ENCODE measurements around the gene TOR2A.

The TOR2A gene

DNA sequence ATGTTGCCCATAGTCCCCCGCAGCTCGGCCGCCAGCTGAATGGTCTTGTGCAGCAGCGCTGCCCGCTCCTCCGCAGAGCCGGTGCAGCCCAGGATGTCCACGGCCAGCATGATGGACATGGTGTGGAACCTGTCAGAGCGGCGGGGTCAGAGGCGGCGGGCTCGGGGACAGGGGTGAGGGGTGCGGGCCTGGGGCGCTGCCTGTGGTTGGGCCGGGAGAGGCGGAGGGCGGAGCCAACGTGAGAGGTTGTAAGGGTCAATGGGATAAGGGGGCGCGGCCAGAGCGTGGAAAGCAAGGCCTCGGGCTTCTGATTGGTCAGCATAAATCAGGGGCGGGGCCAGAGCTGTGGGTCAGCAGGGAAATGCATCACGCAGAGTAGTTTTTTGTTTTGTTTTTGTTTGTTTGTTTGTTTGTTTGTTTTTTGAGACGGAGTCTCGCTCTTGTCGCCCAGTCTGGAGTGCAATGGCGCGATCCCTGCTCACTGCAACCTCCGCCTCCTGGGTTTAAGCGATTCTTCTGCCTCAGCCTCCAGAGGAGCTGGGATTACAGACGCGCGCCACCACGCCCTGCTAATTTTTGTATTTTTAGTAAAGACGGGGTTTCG is 6.8 kb upstream of the TOR2A start:
- no peak for FAIRE-seq

DNA sequence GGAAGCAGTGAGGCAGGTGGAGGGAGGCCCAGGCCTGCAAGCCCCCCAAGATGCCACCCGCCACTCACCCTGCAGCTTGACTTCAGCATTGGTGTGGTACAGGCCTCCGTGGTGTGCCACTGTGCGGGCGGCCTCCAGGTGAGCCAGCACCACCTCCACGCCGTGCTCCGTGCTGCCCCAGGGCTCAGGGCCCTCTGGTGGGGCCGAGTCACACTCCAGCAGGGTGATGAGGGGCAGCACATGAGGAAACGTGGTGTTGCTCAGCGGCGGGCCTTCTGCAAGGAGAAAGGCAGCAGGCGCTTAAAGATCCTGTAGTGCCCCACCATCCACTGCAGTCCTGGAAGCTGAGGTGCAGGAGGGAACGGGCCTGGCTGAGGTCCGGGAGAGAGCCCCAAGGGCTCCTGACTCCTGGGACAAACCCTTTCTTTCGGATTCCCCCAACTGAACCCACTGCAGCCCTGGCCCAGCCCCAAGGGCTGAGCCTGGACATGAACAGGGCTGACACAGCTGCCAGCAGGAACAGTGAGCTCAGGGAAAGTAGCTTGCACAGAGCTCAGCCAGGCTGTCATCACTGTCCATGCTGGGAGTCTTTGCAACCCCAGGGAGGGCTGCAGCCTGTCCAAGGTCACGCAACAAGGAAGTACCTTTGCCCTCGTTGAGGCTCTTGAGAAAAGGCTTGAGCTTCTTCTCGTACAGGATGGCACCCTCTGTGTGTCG is 4.7 kb upstream of the TOR2A start:
- no peak for FAIRE-seq

DNA sequence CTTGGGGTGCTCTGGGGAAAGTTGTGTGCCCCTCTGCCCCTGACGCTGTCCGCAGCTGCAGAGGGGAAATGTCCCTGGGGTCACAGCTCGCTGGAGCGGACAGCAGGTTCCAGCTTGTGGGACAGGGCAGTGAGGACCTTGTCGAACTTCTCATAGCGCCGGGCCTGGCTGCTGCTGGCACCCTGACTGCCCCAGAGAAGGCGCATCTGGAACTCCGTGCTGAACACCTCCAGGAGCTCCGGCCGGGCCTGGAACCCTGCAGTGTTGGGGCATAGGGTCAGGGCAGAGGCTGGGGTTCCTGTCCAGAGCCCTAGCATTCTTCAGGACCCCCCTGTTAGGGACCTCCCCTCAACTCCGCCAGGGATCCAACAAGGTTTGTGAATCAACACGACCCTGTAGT is 3.6 kb upstream of the TOR2A start:
- no peak for FAIRE-seq

DNA sequence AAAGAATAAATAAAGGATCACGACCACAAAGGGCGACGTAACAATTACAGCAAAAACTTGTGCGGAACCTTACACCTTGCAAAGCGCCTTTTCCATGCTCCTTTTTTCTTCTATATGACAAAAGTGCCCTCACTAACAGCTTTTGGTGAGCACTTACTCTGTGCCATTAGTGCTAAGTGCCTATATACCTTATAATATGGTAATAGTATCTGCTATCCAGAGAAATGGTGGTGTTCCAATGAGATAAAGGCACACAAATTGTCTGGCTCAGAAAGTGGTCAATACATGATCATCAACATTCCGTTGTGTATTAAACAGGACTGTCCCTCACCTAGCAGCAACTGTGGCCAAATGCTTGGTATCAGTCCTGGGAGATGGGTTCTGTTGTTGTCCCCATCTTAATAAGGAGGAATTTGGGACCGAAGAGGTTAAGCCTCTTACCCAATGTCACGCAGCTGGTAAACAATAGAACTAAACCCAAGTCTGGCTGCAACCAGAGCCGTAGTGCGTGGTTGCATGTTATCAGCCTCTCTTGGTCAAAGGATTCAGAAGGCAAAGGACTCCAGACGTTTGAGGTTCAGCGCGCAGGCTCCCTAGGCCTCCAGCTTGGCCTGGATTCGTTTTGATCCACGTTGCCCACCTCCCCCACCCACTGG is 564 bp upstream of the TOR2A start:
- FAIRE-seq = no peak

DNA sequence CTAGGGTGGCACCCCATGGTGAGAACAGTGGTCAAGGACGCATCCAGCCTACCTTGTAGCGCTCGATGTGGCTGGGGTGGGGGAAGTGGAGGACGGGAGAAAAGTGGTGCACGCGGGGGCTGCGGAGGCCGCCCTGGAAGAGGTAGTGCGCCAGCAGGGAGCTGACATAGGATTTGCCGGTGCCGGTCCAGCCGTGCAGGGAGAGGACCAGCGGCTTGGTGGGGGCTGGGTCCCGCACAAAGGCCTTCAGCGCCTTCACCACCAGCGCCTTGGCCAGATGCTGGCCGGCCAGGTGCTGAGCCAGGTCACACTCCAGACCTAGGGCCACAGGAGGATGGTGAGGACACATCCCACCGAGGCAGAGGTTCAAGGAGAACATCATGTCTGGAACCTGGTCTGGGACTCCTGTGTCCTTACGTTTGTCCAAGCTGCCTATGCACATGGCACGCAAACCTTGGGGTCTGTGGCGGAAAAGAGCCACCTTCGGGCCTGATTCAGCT is 797 bp downstream of the TOR2A start:
- no peak for FAIRE-seq

DNA sequence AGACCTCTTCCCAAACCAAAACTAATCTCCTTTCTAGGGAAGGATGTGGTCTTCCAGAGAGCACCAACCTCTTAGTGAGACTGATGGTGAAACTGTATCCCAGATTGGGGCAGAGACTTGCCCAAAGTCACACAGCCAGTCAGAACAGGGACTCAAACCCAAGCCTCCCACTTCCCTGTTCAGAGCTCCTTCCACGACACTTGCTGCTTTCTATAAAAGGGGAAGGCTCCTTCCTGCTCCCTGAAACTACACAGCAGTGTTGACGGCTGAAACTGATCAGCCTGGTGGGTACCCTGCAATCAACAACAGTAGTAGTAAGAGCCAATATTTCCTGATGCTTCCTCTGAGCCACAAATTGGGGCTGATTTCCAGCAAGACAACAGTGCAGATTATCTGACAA is 1.5 kb downstream of the TOR2A start:
- no peak for FAIRE-seq

DNA sequence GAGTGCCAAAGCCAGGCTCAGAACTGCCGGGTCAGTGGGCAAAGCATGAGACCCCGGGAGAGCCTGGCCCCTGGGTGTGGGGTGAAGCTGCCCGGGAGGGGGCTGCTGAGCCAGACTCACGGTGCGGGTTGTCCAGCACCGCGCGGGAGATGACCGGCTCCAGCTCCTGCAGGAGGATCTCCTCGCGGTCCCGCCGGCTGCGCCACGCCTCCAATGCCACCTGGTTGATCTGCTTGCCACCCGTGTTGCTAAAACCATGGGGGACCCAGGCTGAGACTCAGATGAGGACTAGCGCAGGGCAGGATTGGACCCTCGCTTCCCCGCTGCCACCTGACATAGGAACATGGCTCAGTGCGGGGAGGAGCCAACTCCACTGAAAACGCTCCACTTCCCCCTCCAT is 2.6 kb downstream of the TOR2A start:
- no peak for FAIRE-seq

DNA sequence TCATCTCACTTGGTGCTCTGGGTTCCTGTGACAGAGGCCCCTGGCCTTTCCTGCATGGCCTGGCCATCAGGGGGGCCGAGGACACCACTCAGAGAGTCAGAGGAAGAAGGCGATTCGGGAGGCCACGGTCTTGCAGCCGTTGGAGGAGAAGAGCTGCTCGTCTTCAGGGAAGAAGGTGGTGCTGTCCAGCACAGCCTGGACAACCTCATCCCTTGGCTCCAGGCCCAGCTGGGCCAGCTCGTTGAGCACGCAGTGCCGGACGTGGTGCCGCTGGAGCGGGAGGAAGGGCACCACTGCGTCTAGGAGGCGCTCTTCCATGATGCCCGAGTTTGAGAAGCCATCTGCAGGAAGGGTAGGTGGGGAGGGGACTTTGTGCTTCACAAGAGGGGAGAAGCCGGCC is 3.2 kb downstream of the TOR2A start:
- FAIRE-seq = no peak

DNA sequence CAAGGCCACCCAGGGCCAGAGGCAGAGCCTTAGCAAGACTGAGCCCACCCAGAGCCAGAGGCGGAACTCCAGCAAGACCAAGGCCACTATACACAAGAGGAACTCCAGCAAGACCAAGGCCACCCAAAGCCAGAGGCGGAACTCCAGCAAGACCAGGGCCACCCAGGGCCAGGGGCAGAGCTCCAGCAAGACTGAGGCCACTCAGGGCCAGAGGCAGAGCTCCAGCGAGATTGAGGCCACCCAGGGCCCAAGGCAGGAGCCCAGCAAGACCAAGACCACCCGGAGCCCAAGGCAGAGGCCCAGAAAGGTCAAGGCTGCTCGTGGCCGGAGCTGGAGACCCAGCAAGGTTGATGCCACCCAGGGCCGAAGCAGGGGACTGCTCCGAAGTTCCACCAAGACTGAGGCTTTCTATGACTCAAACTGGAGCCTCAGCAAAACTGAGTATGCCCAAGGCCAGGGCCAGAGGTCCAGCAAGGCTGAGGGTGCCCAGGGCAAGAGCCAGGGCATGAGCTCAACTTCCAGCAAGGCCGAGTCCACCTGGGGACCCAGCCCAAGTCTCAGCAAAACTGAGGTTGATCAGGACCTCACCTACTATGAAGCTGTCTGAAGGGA is 4.2 kb downstream of the TOR2A start:
- no peak for FAIRE-seq

DNA sequence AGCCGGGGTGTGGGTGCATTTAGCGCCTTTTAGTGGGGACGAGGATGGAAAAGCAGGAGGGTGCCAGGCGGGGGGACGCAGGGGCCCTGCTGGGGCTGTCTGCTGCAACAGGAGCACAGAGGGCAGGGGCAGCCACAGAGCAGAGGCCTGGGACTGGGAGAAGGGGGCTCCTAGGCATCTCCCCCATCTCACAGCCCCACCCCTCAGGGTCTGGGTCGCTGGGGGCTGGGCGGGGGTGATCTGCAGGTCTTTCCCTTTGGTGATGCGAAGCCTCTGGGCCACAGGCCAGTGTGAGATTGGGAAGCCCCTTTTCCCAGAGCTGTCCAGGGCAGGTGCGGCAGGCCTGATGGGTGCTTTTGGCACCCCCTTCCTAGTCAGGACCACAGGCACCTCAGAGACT is 4.8 kb downstream of the TOR2A start:
- FAIRE-seq = no peak

DNA sequence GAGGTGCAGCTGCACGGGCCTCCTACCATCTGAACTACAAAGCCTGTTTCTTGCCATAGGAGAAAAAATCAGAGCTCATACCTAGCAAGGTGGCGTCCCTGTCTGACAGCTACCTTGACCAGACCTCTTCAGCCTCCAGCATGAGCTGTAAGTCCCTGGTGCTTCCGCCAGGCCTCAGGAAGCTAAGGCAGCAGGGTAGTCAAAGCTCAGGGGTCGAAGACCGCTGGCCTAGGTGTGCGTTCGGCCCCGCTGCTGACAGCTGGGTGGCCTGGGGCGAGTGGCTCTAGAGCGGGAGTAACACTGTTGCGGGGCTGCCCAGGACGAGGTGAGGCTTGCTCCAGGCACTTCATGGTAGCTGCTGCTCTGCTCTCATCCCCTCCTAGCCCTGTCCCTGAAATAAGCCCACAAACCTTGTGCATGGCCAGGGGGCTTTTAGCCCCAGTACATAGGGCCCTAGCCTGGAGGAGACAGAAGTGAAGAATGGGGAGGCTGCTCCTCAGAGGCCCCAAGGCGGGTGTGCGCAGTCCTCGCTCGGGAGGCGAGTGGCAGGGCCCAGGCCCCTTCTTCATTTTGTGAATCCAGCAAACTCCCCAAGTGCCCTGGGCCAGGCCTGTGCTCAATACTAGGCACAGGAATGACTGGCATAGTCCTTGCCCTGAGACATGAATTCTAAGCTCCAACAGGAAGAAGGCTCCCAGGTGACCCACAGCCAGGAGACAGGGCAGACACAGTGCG is 5.4 kb downstream of the TOR2A start:
- no peak for FAIRE-seq

DNA sequence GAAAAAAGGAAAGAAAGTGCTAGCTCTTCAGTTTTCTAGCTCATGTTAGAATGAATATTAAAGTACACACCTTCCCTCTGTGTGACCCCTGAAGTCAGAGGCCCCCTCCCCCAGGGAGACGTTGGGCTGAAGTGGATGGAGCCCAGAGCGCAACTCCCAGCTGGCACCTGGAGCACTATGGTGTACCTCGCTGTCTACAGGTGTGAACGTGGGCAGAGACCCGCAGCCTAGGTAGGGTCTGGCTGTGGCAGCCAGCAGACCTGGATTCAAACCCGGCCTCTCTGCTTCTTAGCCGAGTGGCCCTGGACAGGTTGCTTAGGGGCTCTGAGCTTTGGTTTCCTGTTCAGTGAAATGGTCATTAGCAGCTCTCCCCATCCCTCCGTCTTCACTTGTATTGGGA is 6.3 kb downstream of the TOR2A start:
- FAIRE-seq = no peak

DNA sequence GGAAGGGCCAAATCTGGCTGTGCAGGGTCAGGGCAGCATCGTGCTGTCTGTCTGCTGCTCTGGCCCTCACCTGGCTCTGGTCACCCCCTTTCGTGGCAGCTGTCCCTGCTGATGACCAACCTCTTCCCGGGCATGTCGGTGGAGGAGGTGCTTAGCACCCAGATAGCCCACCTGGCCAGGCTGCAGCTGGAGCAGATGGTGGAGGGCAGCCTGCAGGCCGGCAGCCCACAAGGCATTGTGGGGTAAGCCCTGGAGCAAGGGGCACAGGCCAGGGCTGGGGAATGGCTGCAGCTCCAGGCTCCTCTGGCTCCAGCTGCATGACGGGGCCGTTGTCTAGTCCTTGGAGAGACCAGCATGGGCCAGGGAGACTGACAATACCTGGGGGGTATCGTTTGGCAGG is 8.2 kb downstream of the TOR2A start:
- no peak for FAIRE-seq

DNA sequence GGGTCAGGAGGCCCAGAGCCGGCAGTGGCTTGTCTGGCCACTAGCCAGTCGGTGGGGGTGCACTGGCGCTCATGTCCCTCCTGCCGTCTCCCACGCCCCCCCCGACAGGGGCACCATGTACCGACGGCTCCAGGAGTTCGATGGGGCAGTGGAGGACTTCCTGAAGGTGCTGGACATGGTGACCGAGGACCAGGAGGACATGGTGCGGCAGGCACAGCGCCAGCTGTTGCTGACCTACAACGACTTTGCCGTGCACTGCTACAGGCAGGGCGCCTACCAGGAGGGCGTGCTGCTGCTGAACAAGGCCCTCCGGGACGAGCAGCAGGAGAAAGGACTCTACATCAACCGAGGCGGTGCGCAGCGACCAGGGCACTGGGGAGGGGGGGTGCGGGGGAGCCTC is 11.1 kb downstream of the TOR2A start:
- FAIRE-seq = no peak

DNA sequence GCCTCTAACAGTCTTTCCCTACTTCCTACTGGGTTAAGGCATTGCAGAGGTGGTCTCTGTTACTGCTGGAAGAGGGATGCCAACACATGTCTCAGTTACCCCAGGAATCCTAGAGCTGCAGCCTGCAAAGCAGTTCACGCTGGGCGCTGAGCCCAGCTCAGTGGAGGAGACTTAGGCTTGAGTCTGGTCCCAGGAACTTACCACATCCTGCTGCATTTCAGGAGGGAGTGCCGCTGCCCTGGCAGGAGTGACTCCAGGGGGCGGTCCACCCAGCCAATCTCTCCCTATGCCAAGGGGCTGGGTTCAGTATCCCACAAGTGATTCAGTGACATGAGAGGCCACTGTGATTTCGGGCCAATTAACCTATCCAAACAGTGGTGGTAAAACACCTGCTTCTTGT is 11.7 kb downstream of the TOR2A start:
- no peak for FAIRE-seq

DNA sequence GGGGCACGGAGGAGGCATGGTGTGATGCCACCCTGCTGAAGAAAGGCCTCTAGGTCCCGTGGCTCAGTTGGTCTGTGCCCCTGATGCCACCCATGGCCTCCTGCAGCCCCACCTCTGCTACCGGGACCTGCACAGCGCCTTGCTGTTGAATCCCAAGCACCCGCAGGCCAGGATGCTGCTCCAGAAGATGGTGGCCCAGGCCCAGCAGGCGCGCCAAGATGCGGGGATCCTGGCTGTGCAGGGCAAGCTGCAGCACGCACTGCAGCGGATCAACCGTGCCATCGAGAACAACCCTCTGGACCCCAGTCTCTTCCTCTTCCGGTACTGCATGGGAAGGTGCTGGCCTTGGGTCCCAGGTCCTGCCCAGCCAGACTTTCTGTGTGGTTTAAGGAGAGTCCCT is 12.1 kb downstream of the TOR2A start:
- FAIRE-seq = no peak

DNA sequence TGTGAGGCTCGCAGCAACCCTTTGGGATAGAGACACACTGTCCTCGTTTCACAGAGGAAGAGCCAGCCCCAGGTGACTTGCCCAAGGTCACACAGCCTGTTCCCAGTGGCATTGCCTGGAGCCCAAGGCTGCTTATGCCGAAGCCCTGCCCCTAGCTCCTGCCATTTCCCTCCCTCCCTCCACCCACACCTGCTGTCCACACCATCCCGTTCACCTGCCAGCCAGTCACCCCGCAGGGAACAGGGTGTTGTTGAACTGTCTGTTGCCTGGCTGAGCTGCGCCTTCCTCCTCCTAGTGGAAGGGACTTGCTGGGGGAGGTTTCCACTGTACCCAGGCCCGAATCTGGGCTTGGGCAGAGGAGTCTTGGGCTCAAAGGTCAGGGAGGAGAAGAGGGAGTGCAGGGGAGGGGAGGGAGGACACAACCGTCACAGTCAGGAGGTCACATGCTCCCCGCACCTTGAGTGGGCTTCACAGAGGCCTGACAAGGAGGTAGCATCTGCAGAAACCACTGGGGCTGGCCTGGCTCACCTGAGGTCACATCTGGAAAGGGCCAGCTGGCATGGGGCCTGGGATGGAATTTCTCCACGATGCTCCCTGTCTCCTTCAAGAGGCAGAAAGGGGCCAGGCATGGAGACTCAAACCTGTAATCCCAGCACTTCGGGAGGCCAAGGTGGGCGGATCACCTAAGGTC is 12.9 kb downstream of the TOR2A start:
- FAIRE-seq = no peak

DNA sequence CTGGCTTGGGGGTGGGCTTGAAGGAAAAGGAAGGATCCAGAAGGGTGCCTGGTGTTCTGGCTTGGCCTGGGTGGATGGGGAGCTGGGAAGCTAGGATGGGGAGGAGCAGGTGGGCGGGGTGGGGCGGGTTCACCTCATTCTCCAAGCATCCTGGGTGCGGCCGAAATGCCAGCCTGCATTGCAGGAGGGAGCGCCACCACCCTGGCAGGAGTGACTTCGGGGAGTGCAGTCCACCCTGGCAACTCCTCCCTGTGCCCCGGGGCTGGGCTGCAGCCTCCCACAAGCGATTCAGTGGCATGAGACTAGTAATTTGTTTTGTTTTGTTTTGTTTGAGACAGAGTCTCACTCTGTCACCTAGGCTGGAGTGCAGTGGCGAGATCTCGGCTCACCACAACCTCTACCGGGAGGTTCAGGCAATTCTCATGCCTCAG is 13.7 kb downstream of the TOR2A start:
- no peak for FAIRE-seq

DNA sequence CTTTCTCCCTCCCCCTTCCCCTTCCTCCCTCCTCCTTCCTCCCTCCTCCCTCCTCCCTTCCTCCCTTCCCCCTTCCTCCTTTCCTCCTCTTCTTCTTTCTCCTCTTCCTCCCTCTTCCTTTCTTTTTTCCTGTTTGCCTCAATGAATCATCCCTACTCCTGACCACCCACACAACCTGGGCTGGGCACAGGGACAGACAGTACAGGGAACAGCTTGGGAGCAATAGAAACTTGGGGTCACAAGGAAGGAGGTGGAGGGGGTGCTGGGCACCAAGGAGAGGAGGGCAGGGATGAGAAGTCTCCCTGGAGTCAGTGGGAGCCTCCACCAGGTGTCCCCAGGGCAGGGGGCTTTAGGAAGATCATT is 14.2 kb downstream of the TOR2A start:
- no peak for FAIRE-seq

DNA sequence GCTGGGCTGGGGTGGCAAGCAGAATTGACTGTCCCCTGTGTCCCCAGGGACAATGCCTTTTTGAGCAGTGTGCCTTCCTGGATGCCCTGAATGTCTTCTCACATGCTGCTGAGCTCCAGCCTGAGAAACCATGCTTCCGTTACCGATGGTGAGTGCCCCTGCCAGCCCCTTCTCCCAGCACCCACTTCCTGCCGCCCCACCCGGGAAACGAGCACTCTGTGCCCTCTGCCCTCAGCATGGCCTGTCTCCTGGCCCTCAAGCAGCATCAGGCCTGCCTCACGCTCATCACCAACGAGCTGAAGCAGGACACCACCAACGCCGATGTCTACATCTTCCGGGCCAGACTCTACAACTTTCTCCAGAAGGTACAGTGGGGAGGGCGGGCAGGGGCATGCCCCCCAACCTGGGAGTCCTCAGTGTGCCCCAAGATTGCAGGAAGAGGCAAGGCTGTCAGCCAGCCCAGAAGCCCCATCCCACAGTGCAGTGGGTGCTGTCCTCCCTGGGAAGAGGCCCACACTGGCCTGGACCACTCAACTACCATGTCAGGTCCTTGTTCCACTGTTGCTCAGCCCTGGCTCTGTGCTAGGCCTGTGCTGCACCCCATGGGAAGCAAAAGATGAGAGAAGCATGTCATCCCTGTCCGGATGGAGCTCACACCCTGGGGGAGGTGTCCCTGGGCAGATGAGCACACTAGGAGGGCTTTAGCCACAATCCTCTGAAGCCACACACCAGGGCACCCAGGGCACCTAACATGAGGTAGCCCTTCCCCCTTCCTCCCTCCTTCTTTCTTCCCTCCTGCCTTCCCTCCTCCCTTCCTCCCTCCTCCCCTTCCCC is 14.8 kb downstream of the TOR2A start:
- FAIRE-seq = no peak

DNA sequence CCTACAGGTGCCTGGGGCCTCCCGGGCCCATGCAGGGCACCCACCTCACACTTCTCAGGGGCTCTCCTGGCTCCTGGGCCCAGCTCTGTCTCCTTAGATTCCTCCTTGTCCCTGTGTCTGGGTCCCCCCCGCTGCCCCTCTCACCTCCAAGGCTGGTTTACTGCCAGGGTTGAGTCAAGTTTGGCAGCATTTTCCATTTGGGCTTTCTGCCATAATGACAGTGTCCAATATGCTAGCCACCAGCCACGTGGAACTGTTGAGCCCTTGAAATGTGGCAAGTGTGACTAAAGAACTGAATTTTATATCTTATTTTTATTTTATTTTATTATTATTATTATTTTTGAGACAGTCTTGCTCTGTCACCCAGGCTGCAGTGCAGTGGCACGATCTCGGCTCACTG is 17.3 kb downstream of the TOR2A start:
- FAIRE-seq = no peak

DNA sequence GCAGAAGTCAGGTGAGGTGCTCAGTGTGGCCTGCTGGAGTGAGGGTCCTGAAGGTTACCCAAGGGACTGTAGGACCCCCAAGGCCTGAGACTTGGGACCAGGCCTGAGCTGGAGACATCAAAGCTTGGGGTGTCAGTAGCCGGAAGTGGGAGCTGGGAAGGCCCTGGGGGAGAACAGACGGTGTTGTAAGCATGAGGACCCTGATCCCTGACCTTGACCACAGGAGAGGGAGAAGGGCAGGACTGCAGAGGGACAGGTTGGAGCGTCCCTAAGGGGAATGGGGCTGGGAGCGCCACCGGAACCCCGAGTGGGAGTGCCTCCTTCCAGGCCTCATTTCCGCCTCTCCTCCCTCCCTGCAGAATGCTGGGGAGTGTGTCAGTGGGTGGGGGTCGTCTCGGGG is 18.7 kb downstream of the TOR2A start:
- no peak for FAIRE-seq
